A549 (cell line): ENCODE results near the gene TRPV4. TPM values are rescaled to one million over a fixed set of nuclear protein-coding genes. Genes with fewer than 3 reads are reported as not detected.

Experiments used
- ATAC-seq, 2 experiments: fragments of 200-7000 bp in 1 of 2; fragments of >200 bp in 1 of 2; cut with Nextera tagmentation in 1 of 2; cut with Tn5 transposase in 1 of 2; 3 replicates each; pipeline versions ENCODE4 v1.8.0 to v1.9.1; 2018 to 2020; ENCODE audit warnings: mild to moderate bottlenecking in 1 of 2, moderate library complexity in 1 of 2
- CTCF ChIA-PET: fragments of 300-600 bp; sonication (Branson Sonifier 250); formaldehyde crosslinking; extraction: SDS; loops from one replicate; lab custom pipeline; 2021; ENCODE audit warnings: antibody characterized with exemption, inconsistent platforms; lab: Yijun Ruan, JAX
- POLR2A ChIA-PET: fragments of 350-600 bp; formaldehyde crosslinking; extraction: SDS; loops from one replicate; lab custom pipeline; 2021; ENCODE audit warnings: antibody characterized with exemption, inconsistent platforms; lab: Yijun Ruan, JAX
- DNase-seq, 2 experiments: peaks; one replicate each; pipeline versions ENCODE4 v3.0.0 to v3.0.0-alpha.2; 2011 to 2016; ENCODE audit warnings: low read depth in 1 of 2, low spot score in 1 of 2
- FAIRE-seq: peaks from 2 replicates; lab custom pipeline; 2011; peaks lifted over from hg19 to GRCh38; lab: Jason Lieb, UNC
- H3K27ac ChIP-seq, 2 experiments: fragments of >200 bp; sonication (Bioruptor Twin); formaldehyde crosslinking; 3 replicates each; pipeline ENCODE4 v1.5.1; 2016 to 2017
- H3K4me1 ChIP-seq: fragments of >200 bp; sonication (Bioruptor Twin); formaldehyde crosslinking; 3 replicates; pipeline ENCODE4 v1.6.1; 2016
- H3K4me2 ChIP-seq: fragments of >200 bp; sonication (Bioruptor Twin); formaldehyde crosslinking; 3 replicates; pipeline ENCODE4 v1.6.1; 2016
- H3K4me3 ChIP-seq: fragments of >200 bp; sonication (Bioruptor Twin); formaldehyde crosslinking; 3 replicates; pipeline ENCODE4 v1.5.1; 2016
- H3K9me3 ChIP-seq: fragments of >200 bp; sonication (Bioruptor Twin); formaldehyde crosslinking; 3 replicates; pipeline ENCODE4 v1.6.1; 2016
- CBX8 ChIP-seq: fragments of 200-600 bp; sonication (generic); IDR thresholded peaks from 2 replicates; pipeline ENCODE4 v1.6.1; 2016
- CTCF ChIP-seq: fragments of >200 bp; sonication (Bioruptor Twin); formaldehyde crosslinking; IDR thresholded peaks from 3 replicates; pipeline ENCODE4 v1.5.1; 2016
- EP300 ChIP-seq, 2 experiments: fragments of >200 bp; sonication (Bioruptor Twin); formaldehyde crosslinking; IDR thresholded peaks; 2 replicates in 1 of 2; 3 replicates in 1 of 2; pipeline ENCODE4 v1.6.1; 2016 to 2017
- HOXB13 ChIP-seq: fragments of 250-450 bp; sonication (Bioruptor Pico); IDR thresholded peaks from 2 replicates; pipeline ENCODE4 v1.5.0; 2020; ENCODE audit warnings: low read depth, mild to moderate bottlenecking, moderate library complexity
- MAX ChIP-seq: IDR thresholded peaks from 2 replicates; pipeline ENCODE4 v1.6.1; 2012
- MAZ ChIP-seq: fragments of 150-350 bp; IDR thresholded peaks from 2 replicates; pipeline ENCODE4 v1.6.1; 2014; ENCODE audit warnings: antibody characterized with exemption, low read depth, low read length, borderline replicate concordance
- PBX3 ChIP-seq: IDR thresholded peaks from 2 replicates; pipeline ENCODE4 v1.6.1; 2012
- RAD21 ChIP-seq, 2 experiments: fragments of >200 bp in 1 of 2; sonication (Bioruptor Twin) in 1 of 2; formaldehyde crosslinking in 1 of 2; IDR thresholded peaks in 1 of 2; conservative IDR thresholded peaks in 1 of 2; 2 replicates in 1 of 2; 3 replicates in 1 of 2; pipeline ENCODE4 v1.6.1; 2012 to 2018; ENCODE audit warnings: inconsistent platforms in 1 of 2
- REST ChIP-seq: fragments of 200-600 bp; sonication (generic); IDR thresholded peaks from 2 replicates; pipeline ENCODE4 v1.6.1; 2016; ENCODE audit warnings: antibody characterized with exemption, mild to moderate bottlenecking, moderate library complexity
- SMC3 ChIP-seq: fragments of >200 bp; sonication (Bioruptor Twin); formaldehyde crosslinking; IDR thresholded peaks from 3 replicates; pipeline ENCODE4 v1.6.1; 2018; ENCODE audit warnings: inconsistent platforms
- ZFP36 ChIP-seq: fragments of 450-650 bp; IDR thresholded peaks from 2 replicates; pipeline ENCODE4 v1.6.1; 2014; ENCODE audit warnings: borderline replicate concordance; ENCODE audit not compliant: partially characterized antibody
- WGBS: methylation state at CpG from one replicate; pipeline ENCODE4 v1.1.6; 2017; ENCODE audit errors: missing lambda C conversion rate; 5-methylcytosine and 5-hydroxymethylcytosine counted together
- polyA plus RNA-seq, 4 experiments: library from polyadenylated mRNA; depleted of rRNA in 3 of 4; stranded (reverse); fragments of >200 nt; fragmentation: RNase III in 1 of 4; extraction: RNeasy Plus Mini Kit Qiagen cat#74134 plus additional on column Dnase treatment in 1 of 4; gene quantifications; 2 replicates in 3 of 4; 3 replicates in 1 of 4; pipeline ENCODE4 v1.2.3, GENCODE V29; 2011 to 2017

TRPV4 gene
- polyA plus RNA-seq, 2 of the 4 experiments (the other 2 are of a cell fraction) = 0.15 to 0.37 TPM

GRCh38 chr12:109773384-109774011 is 59.7 kb downstream of the TRPV4 start:
- CTCF ChIA-PET = interaction anchor here (0.6 to 9.3 kb wide), 14 partner anchors 8 to 346 kb away, joined by 3 to 167 read pairs (median 12); partner anchors contain the start of genes MMAB and MVK
- Histone ChIP-seq H3K4me2 (peak overlapping the region; percentile 57), H3K27ac (0 out of 6 replicates have a peak overlapping the region, but pooled peaks of 1 of the 2 experiments have one; percentile 5), H3K4me1 (no peaks in the 10 kb centered on the region), H3K4me3 (no peak overlapping the region), H3K9me3 (peaks cover under 1% of the 10 kb centered on the region; the same call in 1 of the 3 replicates)
- POLR2A ChIA-PET = no interaction called here
- FAIRE-seq (no peak), DNase-seq (no peak), ATAC-seq (peak in 1 of 2 experiments; percentile 35; a peak in 2 of 6 replicates)
- TF ChIP-seq SMC3 = no peak
- TF ChIP-seq MAX = peak; percentile 66
- WGBS = 29% methylated on average over 21 of the region's 21 CpGs

- Histone ChIP-seq H3K4me3 (no peak overlapping the region), H3K4me2 (peak overlapping the region; percentile 57), H3K9me3 (no peaks in the 10 kb centered on the region), H3K4me1 (no peaks in the 10 kb centered on the region), H3K27ac (no peak overlapping the region)
- ATAC-seq (peak; percentile 7 to 16; a peak in 3 of 6 replicates), FAIRE-seq (no peak), DNase-seq (no peak)
- WGBS = 69% methylated on average over 12 of the region's 12 CpGs
- ChIA-PET CTCF (interaction anchor here (0.6 to 9.3 kb wide), 11 partner anchors 9 to 345 kb away, joined by 3 to 167 read pairs (median 14); no protein-coding TSS in a partner anchor), POLR2A (no interaction called here)
- TF ChIP-seq REST = no peak
- TF ChIP-seq MAZ = no peak
- TF ChIP-seq RAD21 (conservative IDR thresholded peaks at IDR 0.05 in 1 of 2, IDR thresholded peaks at IDR 0.05 in 1 of 2) = 0 out of 5 replicates have a peak, but pooled peaks of 1 of the 2 experiments have one; percentile 0
- no peak for TF ChIP-seq PBX3
- TF ChIP-seq ZFP36 = no peak
These were observed 60.4 kb downstream of the TRPV4 start for GRCh38 chr12:109772622-109773321.

- 77% methylated on average over 15 of the region's 17 CpGs for WGBS
- H3K4me2 ChIP-seq = no peak overlapping the region
- DNase-seq = no peak
- TF ChIP-seq CTCF = peak; percentile 34; the same call in 2 of the 3 replicates
- TF ChIP-seq HOXB13 (CRISPR knock-in tag) = no peak
- TF ChIP-seq EP300 (IDR thresholded peaks at IDR 0.05) = no peak
- TF ChIP-seq PBX3 = no peak
- peak; percentile 34 to 41; a peak in 4 of 5 replicates for TF ChIP-seq RAD21 (conservative IDR thresholded peaks at IDR 0.05 in 1 of 2, IDR thresholded peaks at IDR 0.05 in 1 of 2)
- TF ChIP-seq CBX8 = no peak
- TF ChIP-seq, all 56 proteins: peak for 2
- H3K4me1 ChIP-seq = no peaks in the 10 kb centered on the region
- no peaks in the 10 kb centered on the region for H3K9me3 ChIP-seq
- ATAC-seq (no peak), FAIRE-seq (no peak)
- no peak overlapping the region for H3K27ac ChIP-seq
- ChIA-PET CTCF (interaction anchor here (0.7 to 9.3 kb wide), 9 partner anchors 9 to 344 kb away, joined by 3 to 167 read pairs (median 14); no protein-coding TSS in a partner anchor), POLR2A (no interaction called here)
- H3K4me3 ChIP-seq = no peak overlapping the region
These were observed 61.2 kb downstream of the TRPV4 start for GRCh38 chr12:109771746-109772621.
